WTC11 (cell line): Measurements from ENCODE around the gene LACC1. TPM values are rescaled to one million over a fixed set of nuclear protein-coding genes. Genes with fewer than 3 reads are reported as not detected.

Experiments
- ATAC-seq: fragments of 200-7000 bp; cut with Tn5 transposase; 2 replicates; pipeline ENCODE4 v1.10.0; 2021; ENCODE audit warnings: mild to moderate bottlenecking, moderate library complexity
- CTCF ChIA-PET: fragments of 300-600 bp; sonication (Branson Sonifier 250); formaldehyde crosslinking; loops from one replicate; lab custom pipeline; 2021; ENCODE audit warnings: antibody characterized with exemption; lab: Charles Lee
- POLR2A ChIA-PET: fragments of 350-600 bp; sonication (Branson Sonifier 250); formaldehyde crosslinking; loops from one replicate; lab custom pipeline; 2021; ENCODE audit warnings: antibody characterized with exemption; lab: Charles Lee
- DNase-seq: peaks from one replicate; pipeline ENCODE4 v3.0.0; 2021; ENCODE audit warnings: low spot score
- H3K27ac Mint-ChIP-seq: 2 replicates; pipeline ENCODE4 v1.8.0; 2021; ENCODE audit warnings: mixed read lengths
- H3K27me3 Mint-ChIP-seq: 2 replicates; pipeline ENCODE4 v1.8.0; 2021; ENCODE audit warnings: low read depth, mild to moderate bottlenecking, moderate library complexity, mixed read lengths
- H3K36me3 Mint-ChIP-seq: 2 replicates; pipeline ENCODE4 v1.8.0; 2021; ENCODE audit warnings: mixed read lengths
- H3K4me1 Mint-ChIP-seq: 2 replicates; pipeline ENCODE4 v1.8.0; 2022; ENCODE audit warnings: mixed read lengths
- H3K4me3 Mint-ChIP-seq: 2 replicates; pipeline ENCODE4 v1.8.0; 2021; ENCODE audit warnings: mild to moderate bottlenecking, moderate library complexity, mixed read lengths
- H3K9me3 Mint-ChIP-seq: 2 replicates; pipeline ENCODE4 v1.8.0; 2021; ENCODE audit warnings: mixed read lengths
- CREM ChIP-seq: sonication (generic); formaldehyde crosslinking; IDR thresholded peaks from 2 replicates; pipeline ENCODE4 v1.8.1; 2022; ENCODE audit warnings: mild to moderate bottlenecking, missing genetic modification reagents, moderate library complexity
- CTCF ChIP-seq: fragments of 200-600 bp; IDR thresholded peaks from 2 replicates; pipeline ENCODE4 v1.8.0; 2022; ENCODE audit warnings: antibody characterized with exemption
- ETV6 ChIP-seq: sonication (generic); formaldehyde crosslinking; IDR thresholded peaks from 2 replicates; pipeline ENCODE4 v1.8.1; 2022; ENCODE audit warnings: mild to moderate bottlenecking, missing genetic modification reagents
- GRHL2 ChIP-seq: fragments of 250-450 bp; sonication (Bioruptor Pico); IDR thresholded peaks from 2 replicates; pipeline ENCODE4 v1.8.0; 2022; ENCODE audit warnings: mild to moderate bottlenecking, moderate library complexity; ENCODE audit not compliant: insufficient replicate concordance, severe bottlenecking
- JUN ChIP-seq: sonication (generic); formaldehyde crosslinking; IDR thresholded peaks from 2 replicates; pipeline ENCODE4 v1.8.0; 2023; ENCODE audit warnings: mild to moderate bottlenecking, missing genetic modification reagents
- MYBL2 ChIP-seq: sonication (generic); formaldehyde crosslinking; IDR thresholded peaks from 2 replicates; pipeline ENCODE4 v1.8.1; 2023; ENCODE audit warnings: mild to moderate bottlenecking, moderate library complexity, missing genetic modification reagents
- NFATC4 ChIP-seq: fragments of 250-450 bp; sonication (Bioruptor Pico); IDR thresholded peaks from 2 replicates; pipeline ENCODE4 v1.9.0; 2021; ENCODE audit warnings: mild to moderate bottlenecking
- SP1 ChIP-seq: sonication (generic); formaldehyde crosslinking; conservative IDR thresholded peaks from 2 replicates; pipeline ENCODE4 v1.8.1; 2022; ENCODE audit warnings: missing genetic modification reagents
- ZNF219 ChIP-seq: sonication (generic); formaldehyde crosslinking; IDR thresholded peaks from 2 replicates; pipeline ENCODE4 v1.8.0; 2023; ENCODE audit warnings: missing genetic modification reagents, mild to moderate bottlenecking, borderline replicate concordance
- ZNF416 ChIP-seq: fragments of 250-450 bp; sonication (Bioruptor Pico); IDR thresholded peaks from 2 replicates; pipeline ENCODE4 v1.9.0; 2021; ENCODE audit warnings: mild to moderate bottlenecking, inconsistent platforms
- ZNF512 ChIP-seq: sonication (generic); formaldehyde crosslinking; IDR thresholded peaks from 2 replicates; pipeline ENCODE4 v1.8.1; 2022; ENCODE audit warnings: missing genetic modification reagents, borderline replicate concordance
- total RNA-seq: library from RNA; stranded (reverse); gene quantifications from 3 replicates; pipeline ENCODE4 v1.2.3, GENCODE V29; 2021
- TF ChIP-seq, protein P1 (sequence below): sonication (generic); formaldehyde crosslinking; conservative IDR thresholded peaks from 2 replicates; pipeline ENCODE4 v1.8.1; 2022; ENCODE audit warnings: mild to moderate bottlenecking, missing genetic modification reagents
- TF ChIP-seq, protein P2 (sequence below): sonication (generic); formaldehyde crosslinking; IDR thresholded peaks from 2 replicates; pipeline ENCODE4 v1.8.1; 2022; ENCODE audit warnings: low read depth, mild to moderate bottlenecking, moderate library complexity, missing genetic modification reagents, borderline replicate concordance
- TF ChIP-seq, protein P3 (sequence below): sonication (generic); formaldehyde crosslinking; conservative IDR thresholded peaks from 2 replicates; pipeline ENCODE4 v1.8.1; 2023; ENCODE audit warnings: mild to moderate bottlenecking, low read depth, missing genetic modification reagents, moderate library complexity
- TF ChIP-seq, protein P4 (sequence below): fragments of 250-450 bp; sonication (Bioruptor Pico); IDR thresholded peaks from 2 replicates; pipeline ENCODE4 v1.9.0; 2021; ENCODE audit warnings: mild to moderate bottlenecking, borderline replicate concordance

The LACC1 gene
- total RNA-seq, 1 experiment from 2014 or later: 5.5 TPM

GRCh38 chr13:43936647-43937046 is 56.9 kb downstream of the LACC1 start:
- ATAC-seq (no peak), DNase-seq (no peak)
- Mint-ChIP-seq H3K9me3 (no peaks in the 10 kb centered on the region), H3K36me3 (no peaks in the 10 kb centered on the region), H3K4me1 (no peaks in the 10 kb centered on the region), H3K4me3 (no peak overlapping the region), H3K27me3 (no peaks in the 10 kb centered on the region), H3K27ac (no peak overlapping the region)
- ChIA-PET CTCF (interaction anchor here (0.6 kb wide), 1 partner anchor 478 kb away, joined by 3 read pairs; no protein-coding TSS in a partner anchor), POLR2A (no interaction called here)
- TF ChIP-seq CREM (CRISPR knock-in tag) (no peak), ZNF219 (CRISPR knock-in tag) (no peak), GRHL2 (CRISPR knock-in tag) (no peak), ZNF512 (CRISPR knock-in tag) (no peak), SP1 (CRISPR knock-in tag) (no peak), ETV6 (no peak), NFATC4 (CRISPR knock-in tag) (no peak), ZNF416 (no peak), CTCF (no peak), MYBL2 (CRISPR knock-in tag) (no peak), JUN (CRISPR knock-in tag) (no peak)
- TF ChIP-seq, protein P1, sequence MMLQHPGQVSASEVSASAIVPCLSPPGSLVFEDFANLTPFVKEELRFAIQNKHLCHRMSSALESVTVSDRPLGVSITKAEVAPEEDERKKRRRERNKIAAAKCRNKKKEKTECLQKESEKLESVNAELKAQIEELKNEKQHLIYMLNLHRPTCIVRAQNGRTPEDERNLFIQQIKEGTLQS: no peak
- TF ChIP-seq, protein P2, sequence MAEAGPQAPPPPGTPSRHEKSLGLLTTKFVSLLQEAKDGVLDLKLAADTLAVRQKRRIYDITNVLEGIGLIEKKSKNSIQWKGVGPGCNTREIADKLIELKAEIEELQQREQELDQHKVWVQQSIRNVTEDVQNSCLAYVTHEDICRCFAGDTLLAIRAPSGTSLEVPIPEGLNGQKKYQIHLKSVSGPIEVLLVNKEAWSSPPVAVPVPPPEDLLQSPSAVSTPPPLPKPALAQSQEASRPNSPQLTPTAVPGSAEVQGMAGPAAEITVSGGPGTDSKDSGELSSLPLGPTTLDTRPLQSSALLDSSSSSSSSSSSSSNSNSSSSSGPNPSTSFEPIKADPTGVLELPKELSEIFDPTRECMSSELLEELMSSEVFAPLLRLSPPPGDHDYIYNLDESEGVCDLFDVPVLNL: no peak
- TF ChIP-seq, protein P3, sequence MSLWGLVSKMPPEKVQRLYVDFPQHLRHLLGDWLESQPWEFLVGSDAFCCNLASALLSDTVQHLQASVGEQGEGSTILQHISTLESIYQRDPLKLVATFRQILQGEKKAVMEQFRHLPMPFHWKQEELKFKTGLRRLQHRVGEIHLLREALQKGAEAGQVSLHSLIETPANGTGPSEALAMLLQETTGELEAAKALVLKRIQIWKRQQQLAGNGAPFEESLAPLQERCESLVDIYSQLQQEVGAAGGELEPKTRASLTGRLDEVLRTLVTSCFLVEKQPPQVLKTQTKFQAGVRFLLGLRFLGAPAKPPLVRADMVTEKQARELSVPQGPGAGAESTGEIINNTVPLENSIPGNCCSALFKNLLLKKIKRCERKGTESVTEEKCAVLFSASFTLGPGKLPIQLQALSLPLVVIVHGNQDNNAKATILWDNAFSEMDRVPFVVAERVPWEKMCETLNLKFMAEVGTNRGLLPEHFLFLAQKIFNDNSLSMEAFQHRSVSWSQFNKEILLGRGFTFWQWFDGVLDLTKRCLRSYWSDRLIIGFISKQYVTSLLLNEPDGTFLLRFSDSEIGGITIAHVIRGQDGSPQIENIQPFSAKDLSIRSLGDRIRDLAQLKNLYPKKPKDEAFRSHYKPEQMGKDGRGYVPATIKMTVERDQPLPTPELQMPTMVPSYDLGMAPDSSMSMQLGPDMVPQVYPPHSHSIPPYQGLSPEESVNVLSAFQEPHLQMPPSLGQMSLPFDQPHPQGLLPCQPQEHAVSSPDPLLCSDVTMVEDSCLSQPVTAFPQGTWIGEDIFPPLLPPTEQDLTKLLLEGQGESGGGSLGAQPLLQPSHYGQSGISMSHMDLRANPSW (CRISPR knock-in tag): no peak
- TF ChIP-seq, protein P4, sequence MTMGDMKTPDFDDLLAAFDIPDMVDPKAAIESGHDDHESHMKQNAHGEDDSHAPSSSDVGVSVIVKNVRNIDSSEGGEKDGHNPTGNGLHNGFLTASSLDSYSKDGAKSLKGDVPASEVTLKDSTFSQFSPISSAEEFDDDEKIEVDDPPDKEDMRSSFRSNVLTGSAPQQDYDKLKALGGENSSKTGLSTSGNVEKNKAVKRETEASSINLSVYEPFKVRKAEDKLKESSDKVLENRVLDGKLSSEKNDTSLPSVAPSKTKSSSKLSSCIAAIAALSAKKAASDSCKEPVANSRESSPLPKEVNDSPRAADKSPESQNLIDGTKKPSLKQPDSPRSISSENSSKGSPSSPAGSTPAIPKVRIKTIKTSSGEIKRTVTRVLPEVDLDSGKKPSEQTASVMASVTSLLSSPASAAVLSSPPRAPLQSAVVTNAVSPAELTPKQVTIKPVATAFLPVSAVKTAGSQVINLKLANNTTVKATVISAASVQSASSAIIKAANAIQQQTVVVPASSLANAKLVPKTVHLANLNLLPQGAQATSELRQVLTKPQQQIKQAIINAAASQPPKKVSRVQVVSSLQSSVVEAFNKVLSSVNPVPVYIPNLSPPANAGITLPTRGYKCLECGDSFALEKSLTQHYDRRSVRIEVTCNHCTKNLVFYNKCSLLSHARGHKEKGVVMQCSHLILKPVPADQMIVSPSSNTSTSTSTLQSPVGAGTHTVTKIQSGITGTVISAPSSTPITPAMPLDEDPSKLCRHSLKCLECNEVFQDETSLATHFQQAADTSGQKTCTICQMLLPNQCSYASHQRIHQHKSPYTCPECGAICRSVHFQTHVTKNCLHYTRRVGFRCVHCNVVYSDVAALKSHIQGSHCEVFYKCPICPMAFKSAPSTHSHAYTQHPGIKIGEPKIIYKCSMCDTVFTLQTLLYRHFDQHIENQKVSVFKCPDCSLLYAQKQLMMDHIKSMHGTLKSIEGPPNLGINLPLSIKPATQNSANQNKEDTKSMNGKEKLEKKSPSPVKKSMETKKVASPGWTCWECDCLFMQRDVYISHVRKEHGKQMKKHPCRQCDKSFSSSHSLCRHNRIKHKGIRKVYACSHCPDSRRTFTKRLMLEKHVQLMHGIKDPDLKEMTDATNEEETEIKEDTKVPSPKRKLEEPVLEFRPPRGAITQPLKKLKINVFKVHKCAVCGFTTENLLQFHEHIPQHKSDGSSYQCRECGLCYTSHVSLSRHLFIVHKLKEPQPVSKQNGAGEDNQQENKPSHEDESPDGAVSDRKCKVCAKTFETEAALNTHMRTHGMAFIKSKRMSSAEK (CRISPR knock-in tag): no peak
